OCI-LY7 (cell line): ENCODE data around the gene RREB1. TPM values are rescaled to one million over a fixed set of nuclear protein-coding genes. Genes with fewer than 3 reads are reported as not detected.

Source experiments
- BruUV-seq: library from RNA; stranded (reverse); fragments of 400-500 nt; replicated peaks from 2 replicates; lab custom pipeline; 2021; lab: Mats Ljungman, UMichigan
- CTCF ChIA-PET: fragments of 300-600 bp; sonication (Branson Sonifier 250); formaldehyde crosslinking; loops from one replicate; lab custom pipeline; 2022; ENCODE audit warnings: antibody characterized with exemption; ENCODE audit not compliant: unreplicated experiment; lab: Charles Lee
- POLR2A ChIA-PET: fragments of 300-600 bp; sonication (Branson Sonifier 250); formaldehyde crosslinking; loops from one replicate; lab custom pipeline; 2022; ENCODE audit warnings: antibody characterized with exemption; lab: Charles Lee
- DNase-seq: peaks from one replicate; pipeline ENCODE4 v3.0.0-alpha.2; 2015; ENCODE audit warnings: low spot score
- H2AFZ ChIP-seq: fragments of 200-600 bp; sonication (generic), shearing (Covaris generic); 2 replicates; pipeline ENCODE4 v1.6.1; 2014; ENCODE audit warnings: mild to moderate bottlenecking, antibody characterized with exemption, low read length, moderate library complexity
- H3K27ac ChIP-seq: fragments of 200-600 bp; sonication (generic); 2 replicates; pipeline ENCODE4 v1.5.1; 2014; ENCODE audit warnings: mixed run types, low read depth, mild to moderate bottlenecking, moderate library complexity, low read length, inconsistent platforms; ENCODE audit not compliant: poor library complexity, severe bottlenecking
- H3K36me3 ChIP-seq: fragments of 200-600 bp; sonication (generic); 2 replicates; pipeline ENCODE4 v1.6.1; 2014; ENCODE audit warnings: mild to moderate bottlenecking, antibody characterized with exemption, low read length, moderate library complexity, mixed read lengths; ENCODE audit not compliant: insufficient read depth
- H3K4me1 ChIP-seq: fragments of 200-600 bp; sonication (generic); 2 replicates; pipeline ENCODE4 v1.5.1; 2014; ENCODE audit warnings: mild to moderate bottlenecking, low read length; ENCODE audit not compliant: insufficient read depth, poor library complexity, severe bottlenecking
- H3K4me2 ChIP-seq: fragments of 200-600 bp; sonication (generic); 2 replicates; pipeline ENCODE4 v1.6.1; 2014; ENCODE audit warnings: mild to moderate bottlenecking, low read length
- H3K4me3 ChIP-seq: fragments of 200-600 bp; sonication (generic); 2 replicates; pipeline ENCODE4 v1.5.1; 2014; ENCODE audit warnings: mild to moderate bottlenecking, low read depth, low read length; ENCODE audit not compliant: poor library complexity, severe bottlenecking
- H3K79me2 ChIP-seq: fragments of 200-600 bp; sonication (generic); 2 replicates; pipeline ENCODE4 v1.6.1; 2016; ENCODE audit warnings: low read depth, mild to moderate bottlenecking, low read length, moderate library complexity, mixed read lengths; ENCODE audit not compliant: insufficient read depth
- H3K9me2 ChIP-seq: fragments of 200-600 bp; sonication (generic); 2 replicates; pipeline ENCODE4 v1.6.1; 2016; ENCODE audit warnings: mild to moderate bottlenecking, low read length, mixed read lengths; ENCODE audit not compliant: insufficient read depth
- H3K9me3 ChIP-seq: fragments of 200-600 bp; sonication (generic); 2 replicates; pipeline ENCODE4 v1.6.1; 2014; ENCODE audit warnings: mild to moderate bottlenecking, mixed run types, low read length, mixed read lengths
- H4K20me1 ChIP-seq: fragments of 200-600 bp; sonication (generic); 2 replicates; pipeline ENCODE4 v1.6.1; 2014; ENCODE audit warnings: mild to moderate bottlenecking, antibody characterized with exemption, low read length, moderate library complexity, mixed read lengths; ENCODE audit not compliant: insufficient read depth
- EZH2phosphoT487 ChIP-seq: fragments of 200-600 bp; sonication (generic); IDR thresholded peaks from 2 replicates; pipeline ENCODE4 v1.6.1; 2018; ENCODE audit warnings: low read depth, borderline replicate concordance, mild to moderate bottlenecking, mixed run types, antibody characterized with exemption, low read length, moderate library complexity, mixed read lengths
- intact Hi-C: fragments of 100-400 bp; cut with micrococcal nuclease; formaldehyde crosslinking; loops from one replicate; pipeline ENCODE4 v1.10.0; 2022; ENCODE audit not compliant: unreplicated experiment
- total RNA-seq, 2 experiments: library from RNA; depleted of rRNA in 1 of 2; stranded (reverse); fragments of >200 nt in 1 of 2; shearing (Covaris generic) in 1 of 2; gene quantifications; 2 replicates each; pipeline ENCODE4 v1.2.3, GENCODE V29; 2014 to 2022
- TF ChIP-seq, protein P1 (sequence below): fragments of 200-600 bp; sonication (generic); conservative IDR thresholded peaks from 2 replicates; pipeline ENCODE4 v1.5.1; 2014; ENCODE audit warnings: mild to moderate bottlenecking, antibody characterized with exemption, low read length, moderate library complexity, mixed read lengths

The RREB1 gene
- total RNA-seq, 2 experiments from 2014 or later, result 4.4 to 7.1 TPM

GRCh38 chr6:7111095-7111690, 3.4 kb downstream of the RREB1 start:
- no peaks in the 10 kb centered on the region for H3K36me3 ChIP-seq
- intact Hi-C loops, result no loop called here
- no peak overlapping the region for H3K4me3 ChIP-seq
- H3K79me2 ChIP-seq, result peaks cover 6% of the 10 kb centered on the region; the same call in 1 of the 2 replicates
- BruUV-seq, result no TSS peak
- DNase-seq, result no peak
- peaks cover 17% of the 10 kb centered on the region for H3K4me1 ChIP-seq
- peaks cover 9% of the 10 kb centered on the region for H4K20me1 ChIP-seq
- CTCF ChIA-PET, result no interaction called here
- no peak overlapping the region for H3K27ac ChIP-seq
- H2AFZ ChIP-seq, result no peak overlapping the region
- no peaks in the 10 kb centered on the region for H3K9me3 ChIP-seq
- POLR2A ChIA-PET, result interaction anchor here (1.2 kb wide), 1 partner anchor 35 kb away, joined by 4 read pairs; no protein-coding TSS in a partner anchor
- H3K9me2 ChIP-seq, result no peaks in the 10 kb centered on the region
- no peak for TF ChIP-seq EZH2phosphoT487
- TF ChIP-seq, protein P1, sequence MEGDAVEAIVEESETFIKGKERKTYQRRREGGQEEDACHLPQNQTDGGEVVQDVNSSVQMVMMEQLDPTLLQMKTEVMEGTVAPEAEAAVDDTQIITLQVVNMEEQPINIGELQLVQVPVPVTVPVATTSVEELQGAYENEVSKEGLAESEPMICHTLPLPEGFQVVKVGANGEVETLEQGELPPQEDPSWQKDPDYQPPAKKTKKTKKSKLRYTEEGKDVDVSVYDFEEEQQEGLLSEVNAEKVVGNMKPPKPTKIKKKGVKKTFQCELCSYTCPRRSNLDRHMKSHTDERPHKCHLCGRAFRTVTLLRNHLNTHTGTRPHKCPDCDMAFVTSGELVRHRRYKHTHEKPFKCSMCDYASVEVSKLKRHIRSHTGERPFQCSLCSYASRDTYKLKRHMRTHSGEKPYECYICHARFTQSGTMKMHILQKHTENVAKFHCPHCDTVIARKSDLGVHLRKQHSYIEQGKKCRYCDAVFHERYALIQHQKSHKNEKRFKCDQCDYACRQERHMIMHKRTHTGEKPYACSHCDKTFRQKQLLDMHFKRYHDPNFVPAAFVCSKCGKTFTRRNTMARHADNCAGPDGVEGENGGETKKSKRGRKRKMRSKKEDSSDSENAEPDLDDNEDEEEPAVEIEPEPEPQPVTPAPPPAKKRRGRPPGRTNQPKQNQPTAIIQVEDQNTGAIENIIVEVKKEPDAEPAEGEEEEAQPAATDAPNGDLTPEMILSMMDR, result no peak
- H3K4me2 ChIP-seq, result no peak overlapping the region

DNA sequence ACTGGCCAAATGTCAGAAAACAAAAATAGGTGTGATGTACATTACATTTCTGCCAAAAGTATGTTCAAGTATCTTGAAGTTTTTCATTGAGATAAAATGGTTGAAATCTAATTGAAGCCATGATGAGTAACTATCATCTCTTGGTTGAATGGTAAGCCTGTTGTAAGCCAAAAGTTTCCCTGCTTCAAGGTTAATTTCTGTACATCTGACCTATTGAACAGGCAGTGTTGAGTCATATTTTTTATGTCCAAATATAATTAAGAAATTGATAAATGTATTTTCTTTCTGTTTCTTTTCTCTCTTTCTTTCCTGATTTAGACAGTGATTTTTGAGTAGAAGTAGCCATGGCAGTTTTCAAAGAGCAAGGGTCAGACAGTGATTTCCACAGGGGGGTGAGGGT, 4.4 kb downstream of the RREB1 start:
- Histone ChIP-seq H3K79me2 (peaks cover 6% of the 10 kb centered on the region; the same call in 1 of the 2 replicates), H3K9me2 (no peaks in the 10 kb centered on the region), H3K27ac (no peak overlapping the region), H3K4me1 (peaks cover 12% of the 10 kb centered on the region), H3K4me3 (no peak overlapping the region), H3K36me3 (no peaks in the 10 kb centered on the region), H3K4me2 (peak overlapping the region; percentile 18; the same call in 1 of the 2 replicates), H3K9me3 (no peaks in the 10 kb centered on the region), H4K20me1 (peaks cover 9% of the 10 kb centered on the region), H2AFZ (no peak overlapping the region)
- no peak for TF ChIP-seq EZH2phosphoT487
- TF ChIP-seq, protein P1, result no peak
- no peak for DNase-seq
- intact Hi-C loops, result no loop called here
- ChIA-PET POLR2A (no interaction called here), CTCF (interaction anchor here (0.6 kb wide), 1 partner anchor 388 kb away, joined by 4 read pairs; no protein-coding TSS in a partner anchor)
- BruUV-seq, result no TSS peak

GRCh38 chr6:7112741-7113313, 5.1 kb downstream of the RREB1 start:
- ChIA-PET CTCF (no interaction called here), POLR2A (no interaction called here)
- intact Hi-C loops, result no loop called here
- TF ChIP-seq EZH2phosphoT487, result no peak
- TF ChIP-seq, protein P1, result no peak
- DNase-seq, result no peak
- no peak overlapping the region for H3K4me3 ChIP-seq
- H4K20me1 ChIP-seq, result peaks cover 9% of the 10 kb centered on the region
- H3K27ac ChIP-seq, result no peak overlapping the region
- H3K4me2 ChIP-seq, result peak overlapping the region; percentile 18; the same call in 1 of the 2 replicates
- peaks cover 6% of the 10 kb centered on the region; the same call in 1 of the 2 replicates for H3K79me2 ChIP-seq
- H3K36me3 ChIP-seq, result no peaks in the 10 kb centered on the region
- no peaks in the 10 kb centered on the region for H3K9me3 ChIP-seq
- no peak overlapping the region for H2AFZ ChIP-seq
- H3K9me2 ChIP-seq, result no peaks in the 10 kb centered on the region
- BruUV-seq, result no TSS peak
- H3K4me1 ChIP-seq, result peaks cover 12% of the 10 kb centered on the region
